Kidney epithelial cell (primary cell): ENCODE data around the gene IPO8. TPM values are rescaled to one million over a fixed set of nuclear protein-coding genes. Genes with fewer than 3 reads are reported as not detected.

Experiments used
- DNase-seq: peaks from one replicate; pipeline ENCODE4 v3.0.0-alpha.2; 2010; ENCODE audit warnings: low read depth
- H3K27me3 ChIP-seq: 2 replicates; pipeline ENCODE4 v1.6.0; 2011; ENCODE audit warnings: low read length; ENCODE audit not compliant: control insufficient read depth, insufficient read depth
- H3K36me3 ChIP-seq: 2 replicates; pipeline ENCODE4 v1.5.1; 2011; ENCODE audit warnings: low read length; ENCODE audit not compliant: control insufficient read depth, insufficient read depth
- H3K4me3 ChIP-seq: 2 replicates; pipeline ENCODE4 v1.5.1; 2011; ENCODE audit warnings: low read depth, mild to moderate bottlenecking, control low read depth, low read length
- total RNA-seq: library from RNA; depleted of rRNA; stranded (reverse); fragments of >200 nt; gene quantifications from 2 replicates; pipeline ENCODE4 v1.2.3, GENCODE V29; 2015
- TF ChIP-seq, protein P1 (sequence below): IDR thresholded peaks from 2 replicates; pipeline ENCODE4 v1.5.1; 2011; ENCODE audit warnings: mild to moderate bottlenecking, moderate library complexity, low read length, control low read depth, inconsistent platforms; ENCODE audit not compliant: insufficient read depth, poor library complexity, severe bottlenecking

Gene IPO8
- total RNA-seq, 1 donor from 2014 or later: 26.2 TPM

- no peak for DNase-seq
- Histone ChIP-seq H3K36me3 (no peaks in the 10 kb centered on the region), H3K27me3 (no peaks in the 10 kb centered on the region), H3K4me3 (no peak overlapping the region)
- TF ChIP-seq, protein P1, sequence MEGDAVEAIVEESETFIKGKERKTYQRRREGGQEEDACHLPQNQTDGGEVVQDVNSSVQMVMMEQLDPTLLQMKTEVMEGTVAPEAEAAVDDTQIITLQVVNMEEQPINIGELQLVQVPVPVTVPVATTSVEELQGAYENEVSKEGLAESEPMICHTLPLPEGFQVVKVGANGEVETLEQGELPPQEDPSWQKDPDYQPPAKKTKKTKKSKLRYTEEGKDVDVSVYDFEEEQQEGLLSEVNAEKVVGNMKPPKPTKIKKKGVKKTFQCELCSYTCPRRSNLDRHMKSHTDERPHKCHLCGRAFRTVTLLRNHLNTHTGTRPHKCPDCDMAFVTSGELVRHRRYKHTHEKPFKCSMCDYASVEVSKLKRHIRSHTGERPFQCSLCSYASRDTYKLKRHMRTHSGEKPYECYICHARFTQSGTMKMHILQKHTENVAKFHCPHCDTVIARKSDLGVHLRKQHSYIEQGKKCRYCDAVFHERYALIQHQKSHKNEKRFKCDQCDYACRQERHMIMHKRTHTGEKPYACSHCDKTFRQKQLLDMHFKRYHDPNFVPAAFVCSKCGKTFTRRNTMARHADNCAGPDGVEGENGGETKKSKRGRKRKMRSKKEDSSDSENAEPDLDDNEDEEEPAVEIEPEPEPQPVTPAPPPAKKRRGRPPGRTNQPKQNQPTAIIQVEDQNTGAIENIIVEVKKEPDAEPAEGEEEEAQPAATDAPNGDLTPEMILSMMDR: no peak
These were observed 16.4 kb downstream of the IPO8 start for GRCh38 chr12:30679241-30679640.

- TF ChIP-seq, protein P1: no peak
- no peaks in the 10 kb centered on the region for H3K27me3 ChIP-seq
- no peak overlapping the region for H3K4me3 ChIP-seq
- DNase-seq: no peak
- H3K36me3 ChIP-seq: no peaks in the 10 kb centered on the region
These were observed 17.4 kb downstream of the IPO8 start for GRCh38 chr12:30678221-30678620.

DNA sequence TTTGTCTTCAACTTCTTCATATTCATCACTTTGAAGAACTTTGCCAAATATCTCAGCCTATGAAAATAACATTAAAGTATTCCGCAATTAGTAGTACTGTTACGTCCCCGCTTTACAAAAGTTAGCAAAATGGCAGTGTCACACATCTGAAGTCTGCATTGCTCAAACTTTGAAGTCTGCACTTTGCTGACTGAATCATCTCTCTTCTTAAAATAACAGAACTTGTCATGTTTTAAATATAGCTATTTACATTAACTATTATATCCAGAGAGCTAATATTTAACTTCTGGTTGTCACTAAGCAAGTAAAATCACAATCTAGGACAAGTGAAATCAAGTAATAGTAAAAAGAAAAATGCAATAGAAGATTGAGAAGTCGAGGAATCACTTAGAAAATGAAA is 34.5 kb downstream of the IPO8 start:
- no peaks in the 10 kb centered on the region for H3K36me3 ChIP-seq
- no peaks in the 10 kb centered on the region for H3K27me3 ChIP-seq
- TF ChIP-seq, protein P1: no peak
- no peak for DNase-seq
- no peak overlapping the region for H3K4me3 ChIP-seq

DNA sequence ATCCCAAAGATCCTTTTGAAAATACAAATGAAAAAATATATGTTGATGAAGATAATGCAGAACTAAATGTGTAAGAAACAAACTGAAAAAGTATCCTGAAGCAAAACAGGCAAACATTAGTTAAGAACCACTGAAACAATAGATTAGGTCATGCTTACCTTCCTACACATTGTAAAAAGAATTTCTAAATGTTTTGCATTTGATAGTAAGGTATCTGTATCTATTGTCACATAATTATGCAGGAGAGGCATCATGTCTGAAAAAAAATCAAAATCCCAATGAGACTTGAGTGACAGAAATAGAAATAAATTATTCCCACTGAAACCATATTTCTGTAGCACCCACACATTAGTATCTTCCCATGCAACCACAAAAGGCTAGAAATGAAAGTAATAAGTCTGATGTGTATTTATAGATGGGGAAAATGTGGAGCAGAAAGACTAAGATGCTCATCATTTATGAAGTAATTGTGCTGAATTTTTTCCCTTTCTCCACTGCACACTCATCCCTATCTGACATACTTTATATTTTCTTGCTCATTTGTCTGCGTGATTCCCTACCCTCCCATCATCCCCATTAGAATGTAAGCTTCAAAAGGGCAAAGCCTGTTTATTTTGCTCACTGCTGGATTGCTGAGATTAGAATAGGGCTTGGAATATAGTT is 43.5 kb downstream of the IPO8 start:
- no peak for DNase-seq
- no peak overlapping the region for H3K4me3 ChIP-seq
- TF ChIP-seq, protein P1: no peak
- no peaks in the 10 kb centered on the region for H3K27me3 ChIP-seq
- peaks cover 2% of the 10 kb centered on the region for H3K36me3 ChIP-seq

GRCh38 chr12:30646821-30647220 is 48.8 kb downstream of the IPO8 start:
- Histone ChIP-seq H3K27me3 (no peaks in the 10 kb centered on the region), H3K4me3 (no peak overlapping the region), H3K36me3 (peaks cover 2% of the 10 kb centered on the region)
- TF ChIP-seq, protein P1: no peak
- no peak for DNase-seq

DNA sequence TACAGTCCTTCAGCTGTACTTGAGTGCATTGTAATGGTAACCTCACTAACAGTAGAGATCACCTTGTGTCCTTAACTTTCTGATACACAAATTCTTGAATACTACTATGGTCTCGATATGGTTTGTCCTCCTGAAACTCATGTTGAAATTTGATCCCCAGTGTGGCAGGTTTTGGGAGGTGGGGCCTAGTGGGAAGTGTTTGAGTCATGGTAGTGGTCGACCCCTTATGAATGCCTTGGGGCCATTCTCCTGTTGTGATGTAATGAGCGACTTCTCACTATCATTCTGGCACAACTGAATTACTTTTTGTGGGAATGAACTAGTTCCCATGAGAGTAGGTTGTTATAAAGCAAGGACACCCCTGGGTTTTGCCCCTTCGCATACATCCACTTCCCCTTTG is 52.3 kb downstream of the IPO8 start:
- DNase-seq: no peak
- H3K4me3 ChIP-seq: no peak overlapping the region
- TF ChIP-seq, protein P1: no peak
- H3K27me3 ChIP-seq: no peaks in the 10 kb centered on the region
- no peaks in the 10 kb centered on the region for H3K36me3 ChIP-seq
